Stimulated activated CD8-positive, alpha-beta memory T cell treated with anti-CD3 and anti-CD28 coated beads, Interleukin-7, amount 100 ng/mL, for 1 hour (primary cell): ENCODE measurements around the gene EMID1.

ENCODE experiments used
- DNase-seq, 2 donors: peaks; one replicate each; pipeline ENCODE4 v3.0.0-alpha.2; 2020; ENCODE audit warnings: low read depth in 2 of 2

EMID1 gene

DNA sequence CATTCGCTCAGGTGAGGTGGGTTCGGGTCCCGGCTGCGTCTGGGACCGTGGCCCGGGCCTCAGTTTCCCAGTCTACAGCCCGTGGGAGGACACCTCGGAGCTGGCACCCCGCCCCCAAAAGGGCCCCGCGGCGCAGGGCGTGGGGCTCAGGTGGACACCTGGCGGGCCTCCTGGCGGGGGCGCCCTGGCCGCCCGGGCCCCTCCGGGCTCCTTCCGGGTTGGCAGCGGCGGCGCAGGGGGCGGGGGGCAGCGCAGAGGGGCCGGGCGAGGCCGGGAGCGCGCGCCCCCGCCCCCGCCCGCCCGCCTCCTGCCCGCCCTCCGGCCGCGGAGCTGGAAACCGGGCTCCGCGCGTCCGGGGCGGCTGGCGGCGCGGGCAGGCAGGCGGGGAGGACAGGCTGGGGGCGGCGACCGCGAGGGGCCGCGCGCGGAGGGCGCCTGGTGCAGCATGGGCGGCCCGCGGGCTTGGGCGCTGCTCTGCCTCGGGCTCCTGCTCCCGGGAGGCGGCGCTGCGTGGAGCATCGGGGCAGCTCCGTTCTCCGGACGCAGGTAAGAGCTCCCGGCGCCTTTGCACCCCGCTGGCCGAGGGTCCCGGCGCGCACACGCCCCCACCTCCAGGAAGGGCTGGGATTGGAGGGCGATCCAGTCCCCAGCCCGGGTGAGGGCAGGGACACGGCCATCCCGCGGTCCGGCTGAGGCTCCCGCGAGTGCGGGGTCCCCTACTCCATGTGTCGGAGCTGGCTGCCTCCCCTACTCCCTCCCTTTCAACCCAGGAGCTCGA is at the start of gene EMID1:
EMID1 (plus strand) TSS at position 303 of the 778 bp plus-strand sequence; CDS start at position 446, 143 bp downstream.
- no peak for DNase-seq

DNA sequence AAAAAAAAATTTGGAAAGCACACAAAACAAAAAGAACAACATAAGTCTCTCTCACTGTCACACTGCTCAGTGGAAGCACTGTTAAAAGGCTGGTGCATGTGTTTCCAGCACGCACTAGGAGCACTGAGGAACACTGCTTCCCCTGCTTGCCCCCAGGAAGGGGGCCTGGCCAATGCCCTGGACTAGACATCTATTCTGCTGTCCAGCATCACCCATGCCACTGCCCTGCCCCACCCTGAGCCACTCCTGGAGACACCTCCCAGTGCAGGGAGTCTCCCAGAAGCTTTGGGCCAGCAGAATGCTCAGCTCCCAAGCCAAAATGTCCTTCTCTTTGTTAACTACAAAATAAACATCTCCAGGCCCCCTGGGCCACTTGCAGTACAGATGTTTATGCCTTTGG is 49.7 kb upstream of the EMID1 start:
- no peak for DNase-seq

DNA sequence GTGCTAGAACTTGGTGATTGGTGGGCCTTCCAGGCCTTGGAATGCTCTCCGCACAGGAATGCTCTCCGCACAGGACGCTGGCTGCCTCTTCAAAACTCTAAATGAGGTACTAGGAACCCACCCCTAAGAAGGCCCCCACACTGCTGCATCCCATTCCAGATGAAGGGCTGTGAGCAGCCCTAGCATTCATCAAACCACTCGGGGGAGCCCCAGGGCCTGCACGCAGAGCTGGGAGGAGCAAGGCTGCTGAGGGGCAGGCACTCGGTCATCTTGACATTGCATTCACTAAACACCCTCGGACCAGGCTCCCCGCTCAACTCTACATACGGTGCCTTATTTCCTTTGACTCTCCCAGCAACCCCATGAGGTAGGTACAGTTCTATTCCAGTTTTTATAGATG is 49.2 kb upstream of the EMID1 start:
- DNase-seq = no peak

DNA sequence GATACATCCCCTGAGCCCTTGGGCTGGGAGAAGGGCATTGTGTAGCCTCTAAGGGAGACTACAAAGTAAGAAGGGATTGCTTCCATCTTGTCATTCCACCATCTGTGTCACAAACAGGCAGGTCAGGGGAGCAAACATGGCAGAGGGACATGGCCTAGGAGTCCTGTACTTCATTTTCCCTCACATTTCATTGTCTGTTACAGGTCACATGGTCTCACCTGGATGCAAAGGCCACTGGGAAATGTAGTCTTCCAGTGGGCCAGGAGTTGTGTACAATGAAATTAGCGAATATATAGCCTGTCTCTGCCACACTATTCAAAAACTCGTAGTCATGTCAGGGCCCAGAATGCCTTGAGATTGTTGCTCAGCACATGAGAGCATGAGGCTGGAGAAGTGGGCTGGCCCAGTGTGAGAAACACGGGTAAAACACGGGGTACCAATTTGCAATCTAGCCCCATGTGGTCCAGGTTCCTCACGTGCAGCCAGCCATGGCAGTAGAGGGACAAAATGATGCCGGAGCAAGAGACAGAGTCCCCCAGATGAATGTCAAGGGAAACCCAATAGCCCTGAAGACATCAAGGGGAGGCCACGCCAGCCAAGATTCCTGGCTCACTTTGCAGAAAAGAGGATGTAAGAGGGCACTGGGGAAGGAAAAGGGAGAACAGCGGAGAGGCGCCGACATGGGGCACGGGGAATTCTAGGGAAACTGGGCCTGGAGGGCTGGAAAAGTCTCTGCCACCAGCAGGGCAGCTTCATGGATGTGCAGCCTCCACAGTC is 47.7 kb upstream of the EMID1 start:
- DNase-seq = no peak

DNA sequence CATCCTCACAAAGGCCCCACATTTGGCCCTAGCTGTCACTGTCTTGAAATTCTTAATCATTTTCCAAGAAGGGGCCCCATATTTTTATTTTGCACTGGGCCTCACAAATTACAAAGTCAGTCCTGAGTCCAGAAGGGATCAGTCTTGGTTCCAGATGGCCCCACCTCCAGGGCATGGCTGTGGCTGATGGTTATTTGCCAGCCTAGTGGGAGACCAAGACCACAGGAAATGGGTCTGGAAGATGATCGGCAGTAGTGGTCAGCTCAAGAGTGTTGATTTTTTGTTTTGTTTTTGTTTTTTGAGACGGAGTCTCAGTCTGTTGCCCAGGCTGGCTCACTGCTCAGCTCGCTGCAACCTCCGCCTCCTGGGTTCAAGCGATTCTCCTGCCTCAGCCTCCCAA is 47.1 kb upstream of the EMID1 start:
- no peak for DNase-seq

DNA sequence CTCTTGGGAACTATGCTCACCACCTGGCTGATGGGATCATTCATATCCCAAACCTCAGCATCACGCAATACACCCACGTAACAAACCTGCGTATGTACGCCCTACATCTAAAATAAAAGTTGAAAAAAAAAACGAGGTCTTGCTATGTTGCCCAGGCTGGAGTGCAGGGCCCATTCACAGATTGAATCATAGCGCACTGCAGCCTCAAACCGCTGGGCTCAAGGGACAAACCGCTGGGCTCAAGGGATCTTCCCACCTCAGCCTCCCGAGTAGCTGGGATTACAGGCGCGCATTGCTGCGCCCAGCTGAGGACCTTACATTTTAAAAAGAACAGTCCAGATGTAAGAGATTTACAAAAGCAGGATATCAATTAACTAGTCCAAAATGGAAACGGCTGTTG is 41.9 kb upstream of the EMID1 start:
- no peak for DNase-seq

DNA sequence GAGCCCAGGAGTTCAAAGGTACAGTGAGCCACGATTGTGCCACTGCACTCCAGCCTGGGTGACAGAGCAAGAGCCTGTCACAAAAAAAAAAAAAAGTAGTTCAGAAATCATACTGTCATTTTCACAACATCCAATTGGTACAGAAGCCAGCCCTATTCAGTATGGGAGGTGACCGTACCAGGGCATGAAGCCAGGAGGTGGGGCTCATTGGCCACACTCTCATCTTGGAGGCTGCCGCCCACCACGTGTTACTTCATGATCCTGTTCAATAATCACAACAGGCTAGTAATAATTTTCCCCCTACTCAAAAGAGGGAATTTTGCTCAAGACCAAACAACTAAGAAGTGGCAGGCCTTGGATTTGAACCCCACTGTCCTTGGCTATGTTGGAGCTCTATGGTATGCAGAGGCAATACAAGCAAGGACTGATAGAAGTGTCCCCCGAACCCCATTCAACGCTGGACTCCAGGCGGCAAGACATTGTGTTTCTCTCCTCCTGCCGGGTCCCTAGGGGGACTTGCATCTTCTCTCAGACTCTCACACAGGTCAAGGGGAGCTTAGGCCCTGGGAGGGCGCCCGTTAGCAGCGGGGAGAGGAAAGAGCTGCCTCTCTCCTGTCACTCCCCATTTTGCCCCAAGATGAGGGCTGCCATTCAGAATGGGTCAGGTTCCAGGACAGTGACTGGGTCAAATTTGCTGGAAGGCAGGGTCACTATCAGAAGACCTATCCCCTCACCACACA is 40.2 kb upstream of the EMID1 start:
- no peak for DNase-seq

DNA sequence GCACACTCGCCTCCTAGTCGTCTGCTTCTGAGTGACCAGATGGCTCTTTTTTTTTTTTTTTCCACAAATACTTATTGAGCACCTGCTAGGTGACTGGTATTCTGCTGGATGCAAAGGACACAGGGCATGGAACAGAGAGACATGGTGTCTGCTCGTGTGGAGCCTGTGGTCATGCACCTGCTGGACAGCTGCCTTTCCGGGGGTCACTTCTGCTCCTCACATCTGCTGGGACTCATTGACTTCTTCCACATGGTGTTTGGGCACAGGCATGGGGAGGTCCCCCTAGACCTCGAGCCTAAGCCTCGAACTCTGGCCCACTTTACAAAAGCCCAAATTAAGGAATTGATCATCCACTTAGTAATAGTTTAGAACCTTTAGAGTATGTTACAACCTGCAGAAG is 39.5 kb upstream of the EMID1 start:
- DNase-seq = no peak

DNA sequence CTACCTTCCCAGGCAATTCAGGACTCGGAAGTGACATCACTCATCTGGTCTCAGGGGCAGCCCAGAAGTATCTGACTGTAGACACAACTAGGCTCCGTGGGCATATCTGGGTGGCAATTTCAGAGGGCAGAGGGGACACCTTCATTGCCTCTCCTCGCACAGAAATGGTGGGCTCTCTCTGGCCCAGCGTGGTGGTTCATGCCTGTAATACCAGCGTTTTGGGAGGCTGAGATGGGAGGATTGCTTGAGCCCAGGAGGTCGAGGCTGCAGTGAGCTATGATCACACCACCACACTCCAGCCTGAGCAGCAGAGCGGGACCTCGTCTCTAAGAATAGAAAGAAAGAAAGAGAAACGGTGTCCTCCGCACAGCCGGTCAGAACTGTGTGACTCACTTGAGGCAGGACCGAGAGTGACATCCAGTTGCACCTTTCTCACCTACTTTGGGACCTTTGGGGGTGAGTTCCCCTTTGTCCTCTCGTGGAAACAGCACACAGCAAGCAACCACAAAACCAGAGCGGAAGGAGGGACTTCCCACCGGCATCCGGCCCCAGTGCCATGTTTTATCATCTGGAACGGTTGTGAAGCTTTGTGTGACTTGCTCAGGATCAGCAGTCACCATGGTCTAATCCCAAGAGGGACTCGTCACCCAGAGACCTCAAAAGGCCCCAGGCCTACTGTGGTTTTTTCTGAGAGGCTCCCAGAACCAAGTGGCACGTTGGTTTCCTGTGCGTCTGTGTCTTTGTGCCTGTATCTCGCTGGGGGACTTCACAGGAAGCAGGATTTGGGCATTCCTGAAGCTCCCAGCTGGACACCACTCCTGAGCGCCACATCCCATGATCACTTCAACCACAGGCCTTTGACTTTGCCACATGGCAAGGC is 38.4 kb upstream of the EMID1 start:
- DNase-seq = no peak

DNA sequence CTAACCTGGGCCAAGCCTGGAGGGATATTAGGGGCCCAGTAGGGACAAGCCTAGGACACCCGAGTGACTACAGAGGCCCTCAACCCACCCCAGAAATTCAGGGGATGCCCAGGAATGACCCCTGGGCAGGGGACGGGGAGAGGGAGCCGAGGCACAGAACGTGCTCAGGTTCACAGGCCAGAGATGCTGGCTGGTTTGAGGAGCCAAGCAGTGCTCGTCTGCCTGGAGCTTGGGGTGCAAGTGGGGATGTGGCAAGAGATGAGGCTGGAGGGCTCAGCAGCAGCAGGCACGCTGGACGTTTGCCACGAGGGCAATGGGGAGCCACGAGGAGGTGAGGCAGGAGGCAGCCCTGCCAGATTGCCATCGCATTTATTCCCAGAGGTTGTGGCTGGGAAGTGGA is 34.0 kb upstream of the EMID1 start:
- no peak for DNase-seq

DNA sequence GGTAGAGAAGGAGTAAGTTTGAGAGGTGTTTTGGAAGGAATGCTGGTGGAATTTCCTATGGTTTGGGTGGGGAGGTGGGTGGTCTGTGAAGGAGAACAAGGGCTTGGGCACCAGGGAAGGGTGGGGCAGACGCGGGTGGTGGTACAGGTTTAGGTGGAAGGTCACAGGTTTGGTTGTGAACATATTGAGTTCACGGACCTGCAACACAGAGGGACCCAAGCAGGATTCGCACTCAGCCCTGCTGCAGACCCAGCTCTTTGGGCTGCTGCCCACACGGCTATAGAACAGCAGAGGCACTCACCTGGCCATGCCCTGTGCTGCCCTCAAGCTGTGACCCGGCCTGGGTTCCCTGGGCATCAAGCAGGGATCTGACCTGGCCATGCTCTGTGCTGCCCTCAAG is 33.5 kb upstream of the EMID1 start:
- no peak for DNase-seq

DNA sequence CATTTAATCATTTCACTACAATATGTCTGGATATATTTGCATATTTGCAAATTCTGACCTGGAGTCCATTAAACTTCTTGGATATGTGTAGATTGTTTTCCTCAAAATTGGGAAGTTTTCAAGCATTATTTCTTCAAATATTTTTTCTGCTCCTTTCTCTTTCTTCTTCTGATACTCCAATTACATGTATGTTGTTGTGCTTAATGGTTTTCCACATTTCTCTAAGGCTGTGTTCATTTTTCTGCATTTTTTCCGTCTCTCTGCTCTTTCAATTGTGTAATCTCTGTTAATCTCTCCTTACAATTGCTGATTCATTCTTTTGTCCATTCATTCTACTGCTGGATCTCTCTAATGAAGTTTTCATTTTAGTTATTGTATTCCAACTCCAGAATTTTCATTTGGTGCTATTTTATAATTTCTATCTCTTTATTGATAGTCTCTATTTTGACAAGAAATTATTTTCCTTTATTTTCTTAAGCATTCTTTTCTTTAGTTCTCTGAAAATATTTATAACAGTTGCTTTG is 30.3 kb upstream of the EMID1 start:
- DNase-seq = no peak

DNA sequence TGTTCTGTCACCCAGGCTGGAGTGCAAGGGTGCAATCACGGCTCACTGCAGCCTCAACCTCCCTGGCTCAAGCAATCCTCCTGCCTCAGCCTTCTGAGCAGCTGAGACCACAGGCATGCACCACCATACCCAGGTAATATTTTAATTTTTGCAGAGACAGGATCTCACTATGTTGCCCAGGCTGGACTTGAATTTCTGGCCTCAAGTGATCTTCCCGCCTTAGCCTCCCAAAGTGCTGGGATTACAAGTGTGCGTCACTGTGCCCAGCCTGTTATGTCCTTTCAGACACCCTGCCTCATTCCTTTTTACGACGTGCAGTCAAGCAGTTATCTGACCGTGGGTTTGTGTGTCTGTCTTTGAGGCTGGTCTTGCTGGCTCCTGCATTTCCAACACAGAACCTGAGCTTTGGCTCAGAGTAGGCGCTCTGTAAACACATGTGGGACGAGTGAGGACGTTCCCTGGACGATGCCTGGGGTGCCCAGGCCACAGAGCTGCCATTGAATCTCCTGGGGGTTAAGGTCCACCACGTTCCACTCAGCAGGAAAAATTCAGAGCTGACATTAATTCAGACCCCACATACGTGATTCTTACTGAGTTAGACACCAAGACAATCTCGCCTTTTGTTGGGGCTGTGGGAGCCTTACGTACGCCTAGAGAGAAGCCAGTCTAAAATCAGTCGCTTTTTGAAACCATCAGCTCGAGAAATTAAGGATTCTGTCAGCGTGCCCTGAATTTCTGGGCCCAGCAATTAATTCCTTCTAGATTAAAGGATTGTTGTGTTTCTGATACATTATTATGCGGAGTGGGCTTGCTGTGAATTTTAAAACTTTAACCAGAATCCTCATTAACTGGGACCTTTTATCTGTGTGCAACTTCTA is 21.5 kb upstream of the EMID1 start:
- no peak for DNase-seq

DNA sequence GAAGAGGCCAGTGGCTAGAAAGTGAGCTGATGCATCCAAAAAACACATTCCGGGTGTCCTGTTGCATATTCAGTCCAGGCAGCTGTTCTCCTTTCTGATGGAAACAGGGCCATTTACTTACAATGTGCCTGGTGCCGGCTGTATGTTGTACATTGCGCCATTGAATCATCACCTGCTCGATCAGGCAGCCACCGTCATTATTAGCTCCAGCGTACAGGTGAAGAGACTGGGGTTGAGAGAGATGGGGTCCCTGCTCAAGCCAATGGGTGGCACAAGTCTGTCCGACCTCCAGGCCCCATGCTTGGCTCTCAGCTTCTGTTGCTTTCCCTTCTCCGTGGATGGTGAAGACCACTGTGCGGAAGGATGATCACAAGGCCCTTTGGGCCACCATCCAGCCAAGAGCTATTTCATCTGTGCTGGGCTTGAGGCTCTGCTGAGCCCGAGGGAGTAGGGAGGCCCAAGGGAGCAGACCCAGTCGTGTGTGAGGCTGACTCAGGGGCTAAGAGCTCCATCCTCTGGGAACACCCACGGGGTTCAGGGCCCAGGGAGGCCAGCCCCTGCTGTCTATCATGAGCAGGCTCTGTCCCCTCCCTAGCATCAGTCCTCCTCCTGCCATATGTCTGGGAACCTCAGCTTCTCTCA is 20.7 kb upstream of the EMID1 start:
- no peak for DNase-seq

DNA sequence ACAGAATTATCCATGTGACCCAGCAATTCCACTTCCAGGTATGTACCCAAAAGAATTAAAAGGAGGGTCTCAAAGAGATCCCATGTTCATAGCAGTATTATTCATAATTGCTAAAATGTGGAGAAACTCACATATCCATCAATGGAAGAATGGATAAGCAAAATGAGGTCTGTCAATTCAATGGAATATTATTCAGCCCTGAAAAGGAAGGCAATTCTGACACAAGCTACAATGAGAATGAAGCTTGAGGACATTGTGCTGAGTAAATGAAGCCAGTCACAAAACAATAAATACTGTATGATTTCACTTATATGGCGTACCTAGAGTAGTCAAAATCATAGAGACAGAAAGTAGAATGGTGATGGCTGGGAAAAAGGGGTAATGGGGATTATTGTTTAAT is 19.4 kb upstream of the EMID1 start:
- no peak for DNase-seq

DNA sequence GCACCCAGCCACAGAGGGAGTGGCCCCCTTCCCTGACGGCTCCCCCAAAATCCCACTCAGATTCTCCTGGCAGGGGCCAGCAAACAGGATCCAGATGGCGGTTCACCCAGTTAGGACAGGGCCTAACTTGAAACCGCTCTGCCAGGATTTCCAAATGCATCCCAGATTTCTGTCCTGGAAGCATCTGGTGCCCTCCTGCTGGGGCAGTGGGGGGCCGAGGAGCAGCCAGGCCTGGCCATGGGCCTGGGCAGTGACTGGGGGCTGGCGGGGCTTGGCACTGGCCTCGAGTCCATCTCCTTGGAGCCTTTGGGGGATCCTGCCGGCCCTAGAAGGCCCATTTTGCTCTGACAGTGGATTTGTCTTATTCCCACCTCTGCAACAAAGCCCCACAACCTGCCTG is 17.9 kb upstream of the EMID1 start:
- no peak for DNase-seq

DNA sequence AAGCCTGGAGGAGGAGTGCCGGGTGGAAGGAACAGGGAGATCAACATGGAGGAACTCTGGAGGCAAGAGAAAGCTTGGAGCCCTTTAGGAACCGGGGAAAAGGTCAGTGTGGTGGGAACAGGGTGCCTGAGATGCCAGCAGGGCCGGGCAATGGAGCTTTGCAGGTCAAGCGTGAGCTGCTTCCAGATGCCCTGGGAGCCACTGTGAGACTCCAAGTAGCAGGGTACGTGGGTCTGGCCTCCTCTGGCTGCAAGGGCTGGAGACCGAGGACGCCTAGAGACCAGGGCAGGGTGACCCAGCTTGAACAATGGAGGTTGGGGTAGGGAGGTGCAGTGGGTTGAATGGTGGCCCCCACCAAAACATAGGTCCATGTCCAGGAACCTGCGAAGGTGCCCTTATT is 15.6 kb upstream of the EMID1 start:
- no peak for DNase-seq

DNA sequence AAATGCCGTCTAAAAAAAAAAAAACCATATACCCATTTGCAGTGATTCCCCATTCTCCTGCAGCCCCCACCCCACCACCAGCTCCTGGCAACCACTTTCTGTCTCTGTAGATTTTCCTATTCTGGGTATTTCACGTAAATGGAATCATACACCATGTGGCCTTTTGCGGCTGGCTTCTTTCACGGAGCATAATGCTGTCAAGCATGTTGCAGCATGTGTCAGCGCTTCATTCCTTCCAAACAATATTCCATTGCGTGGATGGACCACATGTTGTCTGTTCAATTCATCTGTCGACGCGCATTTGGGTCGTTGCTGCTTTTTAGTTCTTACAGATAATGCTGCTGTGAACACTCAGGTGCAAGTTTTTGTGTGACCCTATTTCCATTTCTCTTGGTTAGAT is 14.8 kb upstream of the EMID1 start:
- DNase-seq = no peak

DNA sequence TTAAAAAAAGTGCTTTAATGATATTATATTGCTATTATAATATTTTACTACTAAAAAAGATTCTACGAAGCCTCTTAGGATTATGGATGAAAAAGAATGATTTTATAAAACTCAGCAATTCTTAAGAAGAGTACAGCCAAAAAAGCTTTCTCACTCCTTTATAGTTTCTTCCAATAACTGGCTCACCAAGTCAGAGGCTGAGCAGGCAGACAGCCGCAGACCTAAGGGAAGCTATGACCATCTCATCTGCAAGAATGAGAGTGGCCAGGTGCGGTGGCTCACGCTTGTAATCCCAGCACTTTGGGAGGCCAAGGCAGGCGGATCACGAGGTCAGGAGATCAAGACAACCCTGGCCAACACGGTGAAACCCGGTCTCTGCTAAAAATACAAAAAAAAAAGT is 12.7 kb upstream of the EMID1 start:
- no peak for DNase-seq

DNA sequence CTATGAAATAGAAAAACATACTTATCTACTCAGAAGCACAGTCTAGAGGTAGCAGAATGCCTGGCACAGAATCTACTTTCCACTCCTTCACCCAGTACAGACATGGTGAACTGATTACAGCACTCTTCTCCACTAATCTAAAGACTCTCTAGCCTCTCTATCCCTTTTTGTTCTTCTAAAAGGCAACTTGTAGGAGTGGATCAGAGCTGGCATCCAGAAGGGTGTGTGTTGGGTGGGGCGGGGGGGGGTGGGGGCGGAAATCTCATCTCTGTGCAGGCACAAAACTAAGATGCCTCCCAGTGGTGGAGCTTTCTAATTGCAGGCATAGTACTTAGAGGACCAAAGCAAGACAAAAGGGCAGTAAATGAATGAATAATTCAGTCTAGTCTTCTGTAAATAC is 11.5 kb upstream of the EMID1 start:
- no peak for DNase-seq
